Caco-2 (cell line): Measurements from ENCODE around the gene COX6A2. TPM values are rescaled to one million over a fixed set of nuclear protein-coding genes. Genes with fewer than 3 reads are reported as not detected.
"Not testable (repeated sequence)": the region's sequence is repeated elsewhere in the genome, so short reads cannot be mapped to it uniquely, and the experiment has no call there.

Experiments used
- BruUV-seq: library from RNA; stranded (reverse); fragments of 400-500 nt; replicated peaks from 2 replicates; lab custom pipeline; 2021; lab: Mats Ljungman, UMichigan
- CTCF ChIA-PET: fragments of 300-600 bp; sonication (Branson Sonifier 250); formaldehyde crosslinking; loops from one replicate; lab custom pipeline; 2022; ENCODE audit warnings: antibody characterized with exemption; lab: Charles Lee
- POLR2A ChIA-PET: fragments of 300-600 bp; sonication (Branson Sonifier 250); formaldehyde crosslinking; loops from one replicate; lab custom pipeline; 2022; ENCODE audit warnings: antibody characterized with exemption; lab: Charles Lee
- DNase-seq, 2 experiments: peaks; one replicate each; pipeline versions ENCODE4 v3.0.0 to v3.0.0-alpha.2; 2020 to 2022
- H3K27me3 ChIP-seq: replicated peaks from 2 replicates; pipeline ENCODE4 v1.6.0; 2011; ENCODE audit warnings: low read length; ENCODE audit not compliant: control insufficient read depth, insufficient read depth
- H3K36me3 ChIP-seq: 2 replicates; pipeline ENCODE4 v1.5.1; 2011; ENCODE audit warnings: low read length; ENCODE audit not compliant: control insufficient read depth, insufficient read depth
- H3K4me1 ChIP-seq: fragments of 250-450 bp; sonication (Bioruptor Pico); 2 replicates; pipeline ENCODE4 v1.5.1; 2020; ENCODE audit warnings: mild to moderate bottlenecking
- H3K4me3 ChIP-seq: 2 replicates; pipeline ENCODE4 v1.5.1; 2011; ENCODE audit warnings: low read depth, mild to moderate bottlenecking, control low read depth, low read length
- H3K9me3 ChIP-seq: fragments of 250-450 bp; sonication (Bioruptor Pico); 2 replicates; pipeline ENCODE4 v1.5.1; 2020; ENCODE audit warnings: mild to moderate bottlenecking, moderate library complexity
- H3K27ac Mint-ChIP-seq: one replicate; pipeline ENCODE4 v1.8.0; 2022; ENCODE audit warnings: mixed read lengths; ENCODE audit not compliant: unreplicated experiment
- H3K27me3 Mint-ChIP-seq: one replicate; pipeline ENCODE4 v1.8.0; 2022; ENCODE audit warnings: mixed read lengths; ENCODE audit not compliant: insufficient read depth, unreplicated experiment
- H3K36me3 Mint-ChIP-seq: one replicate; pipeline ENCODE4 v1.8.0; 2022; ENCODE audit warnings: mild to moderate bottlenecking, mixed read lengths; ENCODE audit not compliant: insufficient read depth, unreplicated experiment
- H3K4me1 Mint-ChIP-seq: one replicate; pipeline ENCODE4 v1.8.0; 2022; ENCODE audit warnings: low read depth, mixed read lengths; ENCODE audit not compliant: unreplicated experiment
- H3K4me3 Mint-ChIP-seq: one replicate; pipeline ENCODE4 v1.8.0; 2022; ENCODE audit warnings: mild to moderate bottlenecking, moderate library complexity, mixed read lengths; ENCODE audit not compliant: unreplicated experiment
- H3K9me3 Mint-ChIP-seq: one replicate; pipeline ENCODE4 v1.8.0; 2022; ENCODE audit warnings: mixed read lengths; ENCODE audit not compliant: unreplicated experiment
- CTCF ChIP-seq, 2 experiments: fragments of 200-600 bp in 1 of 2; IDR thresholded peaks; 1 replicate in 1 of 2; 2 replicates in 1 of 2; pipeline versions ENCODE4 v1.5.1 to v1.8.0; 2011 to 2022; ENCODE audit warnings: antibody characterized with exemption in 1 of 2, control low read depth in 1 of 2, inconsistent platforms in 1 of 2, low read depth in 1 of 2, low read length in 1 of 2, mild to moderate bottlenecking in 1 of 2, moderate library complexity in 1 of 2; ENCODE audit not compliant: insufficient read depth in 1 of 2, severe bottlenecking in 1 of 2, unreplicated experiment in 1 of 2
- intact Hi-C: fragments of 100-400 bp; cut with micrococcal nuclease; formaldehyde crosslinking; loops from one replicate; pipeline ENCODE4 v1.10.0; 2022; ENCODE audit not compliant: unreplicated experiment
- total RNA-seq: library from RNA; stranded (reverse); gene quantifications from 2 replicates; pipeline ENCODE4 v1.2.3, GENCODE V29; 2022

Gene COX6A2
- total RNA-seq, 1 experiment from 2014 or later = not detected

DNA sequence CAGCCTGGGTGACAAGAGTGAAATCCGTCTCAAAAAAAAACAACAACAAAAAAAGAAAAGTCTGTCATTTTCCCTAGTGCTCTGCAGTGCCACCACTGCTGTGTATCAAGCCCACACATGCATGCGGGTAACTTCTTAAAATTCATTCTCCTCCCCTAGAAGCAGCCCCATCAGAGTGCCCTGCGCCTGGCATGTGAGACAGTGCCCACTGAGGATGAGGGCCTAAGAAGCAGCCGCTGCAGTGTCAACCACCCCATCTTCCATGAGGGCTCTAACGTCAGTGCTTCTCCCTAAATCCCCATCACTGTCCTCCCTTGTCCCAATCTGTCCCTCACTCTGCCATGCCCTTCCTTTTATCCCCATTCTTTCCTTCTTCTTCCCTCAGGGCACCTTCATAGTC is 10.2 kb downstream of the COX6A2 start:
- TF ChIP-seq CTCF (IDR thresholded peaks at IDR 0.05; ENCODE audit: insufficient read depth in 1 of 2, low read depth in 1 of 2, low read length in 1 of 2, severe bottlenecking in 1 of 2, unreplicated experiment in 1 of 2) = no peak
- DNase-seq = no peak
- CTCF ChIA-PET = no interaction called here
- peaks cover 25% of the 10 kb centered on the region for H3K27me3 Mint-ChIP-seq
- Histone ChIP-seq H3K27me3 (no peaks in the 10 kb centered on the region), H3K4me3 (no peak overlapping the region), H3K4me1 (no peaks in the 10 kb centered on the region), H3K9me3 (no peaks in the 10 kb centered on the region), H3K36me3 (no peaks in the 10 kb centered on the region)
- H3K4me3 Mint-ChIP-seq = no peak overlapping the region
- BruUV-seq = no TSS peak
- H3K27ac Mint-ChIP-seq = no peak overlapping the region
- H3K4me1 Mint-ChIP-seq = no peaks in the 10 kb centered on the region
- H3K9me3 Mint-ChIP-seq = no peaks in the 10 kb centered on the region
- H3K36me3 Mint-ChIP-seq = no peaks in the 10 kb centered on the region
- POLR2A ChIA-PET = interaction anchor here (0.6 kb wide), 1 partner anchor 42 kb away, joined by 3 read pairs; no protein-coding TSS in a partner anchor
- intact Hi-C loops = no loop called here

DNA sequence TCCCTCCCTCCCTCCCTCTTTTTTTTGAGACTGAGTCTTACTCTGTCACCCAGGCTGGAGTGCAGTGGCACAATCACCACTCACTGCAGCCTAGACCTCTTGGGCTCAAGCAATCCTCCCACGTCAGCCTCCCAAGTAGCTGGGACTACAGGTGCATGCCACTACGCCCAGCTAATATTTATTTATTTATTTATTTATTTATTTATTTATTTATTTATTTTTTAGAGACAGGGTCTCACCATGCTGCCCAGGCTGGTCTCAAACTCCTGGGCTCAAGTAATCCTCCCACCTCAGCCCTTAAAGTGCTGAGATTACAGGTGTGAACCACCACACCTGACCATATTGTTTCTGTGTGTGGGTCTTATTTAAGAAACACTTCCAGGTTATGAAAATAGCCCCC is 11.1 kb downstream of the COX6A2 start:
- CTCF ChIA-PET, H3K4me1 Mint-ChIP-seq, H3K36me3 Mint-ChIP-seq, H3K27ac Mint-ChIP-seq, H3K4me3 Mint-ChIP-seq, H3K27me3 ChIP-seq, intact Hi-C loops, BruUV-seq, H3K4me3 ChIP-seq, H3K4me1 ChIP-seq, DNase-seq, H3K36me3 ChIP-seq, H3K9me3 ChIP-seq, H3K9me3 Mint-ChIP-seq, POLR2A ChIA-PET: not testable (repeated sequence)
- peaks cover 28% of the 10 kb centered on the region for H3K27me3 Mint-ChIP-seq

- H3K4me1 ChIP-seq = no peaks in the 10 kb centered on the region
- ChIA-PET CTCF (no interaction called here), POLR2A (no interaction called here)
- BruUV-seq = no TSS peak
- no peak for DNase-seq
- H3K4me3 ChIP-seq = no peak overlapping the region
- H3K9me3 Mint-ChIP-seq = no peaks in the 10 kb centered on the region
- H3K27me3 ChIP-seq = no peaks in the 10 kb centered on the region
- no peaks in the 10 kb centered on the region for H3K4me1 Mint-ChIP-seq
- no peaks in the 10 kb centered on the region for H3K9me3 ChIP-seq
- no peaks in the 10 kb centered on the region for H3K36me3 Mint-ChIP-seq
- H3K4me3 Mint-ChIP-seq = no peak overlapping the region
- no peak overlapping the region for H3K27ac Mint-ChIP-seq
- intact Hi-C loops = no loop called here
- H3K27me3 Mint-ChIP-seq = peaks cover 28% of the 10 kb centered on the region
- no peak for TF ChIP-seq CTCF (IDR thresholded peaks at IDR 0.05; ENCODE audit: insufficient read depth in 1 of 2, low read depth in 1 of 2, low read length in 1 of 2, severe bottlenecking in 1 of 2, unreplicated experiment in 1 of 2)
- H3K36me3 ChIP-seq = no peaks in the 10 kb centered on the region
Measured at GRCh38 chr16:31416371-31416770, 11.8 kb downstream of the COX6A2 start.

DNA sequence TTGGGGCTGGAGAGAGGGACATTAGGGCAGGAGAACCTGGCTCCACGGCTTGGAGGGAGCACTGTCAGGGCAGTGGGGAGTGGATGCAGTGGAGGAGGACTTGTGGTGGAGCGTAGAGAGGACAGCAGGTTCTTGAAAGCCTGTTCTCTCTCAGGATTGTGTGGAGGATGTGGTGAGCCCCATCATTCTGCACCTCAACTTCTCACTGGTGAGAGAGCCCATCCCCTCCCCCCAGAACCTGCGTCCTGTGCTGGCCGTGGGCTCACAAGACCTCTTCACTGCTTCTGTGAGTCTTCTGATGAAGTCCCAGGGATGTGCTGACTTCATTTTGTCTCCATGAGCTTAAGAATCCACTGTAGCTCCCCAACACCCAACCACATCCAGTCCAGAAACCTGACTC is 13.5 kb downstream of the COX6A2 start:
- H3K27me3 Mint-ChIP-seq = peaks cover 26% of the 10 kb centered on the region
- H3K4me1 Mint-ChIP-seq = no peaks in the 10 kb centered on the region
- no peaks in the 10 kb centered on the region for H3K36me3 Mint-ChIP-seq
- DNase-seq = no peak
- H3K36me3 ChIP-seq = no peaks in the 10 kb centered on the region
- no peak overlapping the region for H3K4me3 ChIP-seq
- intact Hi-C loops = no loop called here
- no peaks in the 10 kb centered on the region for H3K9me3 Mint-ChIP-seq
- ChIA-PET POLR2A (no interaction called here), CTCF (no interaction called here)
- no peak overlapping the region for H3K4me3 Mint-ChIP-seq
- no peak overlapping the region for H3K27ac Mint-ChIP-seq
- TF ChIP-seq CTCF (IDR thresholded peaks at IDR 0.05; ENCODE audit: insufficient read depth in 1 of 2, low read depth in 1 of 2, low read length in 1 of 2, severe bottlenecking in 1 of 2, unreplicated experiment in 1 of 2) = no peak
- H3K9me3 ChIP-seq = no peaks in the 10 kb centered on the region
- BruUV-seq = no TSS peak
- no peaks in the 10 kb centered on the region for H3K4me1 ChIP-seq
- H3K27me3 ChIP-seq = no peaks in the 10 kb centered on the region
